Testis (tissue), 3 donors: ENCODE results near the gene DMD. TPM values are rescaled to one million over a fixed set of nuclear protein-coding genes. Genes with fewer than 3 reads are reported as not detected.

Experiments used
- DNase-seq: peaks from one replicate; pipeline ENCODE4 v3.0.0-alpha.2; 2019
- H3K27ac ChIP-seq, 2 donors: fragments of 200-600 bp; sonication (generic); one replicate each; pipeline ENCODE4 v1.5.1; 2019
- H3K27me3 ChIP-seq: fragments of 200-600 bp; sonication (generic); one replicate; pipeline ENCODE4 v1.5.1; 2019
- H3K36me3 ChIP-seq: fragments of 200-600 bp; sonication (generic); one replicate; pipeline ENCODE4 v1.5.1; 2017; ENCODE audit warnings: low read depth; ENCODE audit errors: missing control alignments
- H3K4me1 ChIP-seq: fragments of 200-600 bp; sonication (generic); one replicate; pipeline ENCODE4 v1.5.1; 2019
- H3K4me3 ChIP-seq, 2 donors: fragments of 200-600 bp; sonication (generic); one replicate each; pipeline ENCODE4 v1.5.1; 2017 to 2019
- H3K9me3 ChIP-seq: fragments of 200-600 bp; sonication (generic); one replicate; pipeline ENCODE4 v1.5.1; 2017
- CTCF ChIP-seq, 3 experiments: fragments of 450-650 bp in 2 of 3; fragments of 200-600 bp in 1 of 3; sonication (generic) in 1 of 3; IDR thresholded peaks; one replicate each; pipeline ENCODE4 v1.5.1; 2016 to 2019; ENCODE audit warnings: antibody characterized with exemption in 3 of 3, mild to moderate bottlenecking in 2 of 3, moderate library complexity in 1 of 3
- POLR2A ChIP-seq: fragments of 450-650 bp; IDR thresholded peaks from one replicate; pipeline ENCODE4 v1.6.1; 2017; ENCODE audit warnings: antibody characterized with exemption, mild to moderate bottlenecking, moderate library complexity
- WGBS, 2 donors: methylation state at CpG; one replicate each; pipeline ENCODE4 v1.1.5; 2018; 5-methylcytosine and 5-hydroxymethylcytosine counted together
- intact Hi-C: fragments of 100-400 bp; cut with DNase I; formaldehyde crosslinking; loops from one replicate; pipeline ENCODE4 v1.15.1; 2023; ENCODE audit warnings: low total_unique reads
- polyA plus RNA-seq: library from polyadenylated mRNA; stranded (reverse); fragments of 350-450 nt; fragmentation: Illumina TruSeq; extraction: RNeasy Lipid Tissue Mini Kit (QIAGEN cat#74804); gene quantifications from one replicate; pipeline ENCODE4 v1.2.3, GENCODE V29; 2014; ENCODE audit warnings: low read depth, low replicate concordance; ENCODE audit not compliant: insufficient read depth
- total RNA-seq, 2 donors: library from RNA; depleted of rRNA; stranded (reverse); fragments of >200 nt; gene quantifications; one replicate each; pipeline ENCODE4 v1.2.3, GENCODE V29; 2016

DMD gene
- total and polyA plus RNA-seq, 3 donors from 2014 or later, result 11.3 to 34.1 (median 24.2) TPM

GRCh38 chrX:32804034-32804433 is 407.3 kb downstream of the DMD start:
- TF ChIP-seq CTCF (IDR thresholded peaks at IDR 0.05) (no peak), POLR2A (no peak)
- no peak for DNase-seq
- Histone ChIP-seq H3K27ac (no peak overlapping the region), H3K9me3 (no peaks in the 10 kb centered on the region), H3K27me3 (no peaks in the 10 kb centered on the region), H3K4me3 (no peak overlapping the region), H3K36me3 (no peaks in the 10 kb centered on the region), H3K4me1 (no peaks in the 10 kb centered on the region)
- intact Hi-C loops, result no loop called here
- 83% methylated on average over 9 of the region's 10 CpGs; no CpG with 5 or more reads in 1 of the 2 donors for WGBS, 2 donors

DNA sequence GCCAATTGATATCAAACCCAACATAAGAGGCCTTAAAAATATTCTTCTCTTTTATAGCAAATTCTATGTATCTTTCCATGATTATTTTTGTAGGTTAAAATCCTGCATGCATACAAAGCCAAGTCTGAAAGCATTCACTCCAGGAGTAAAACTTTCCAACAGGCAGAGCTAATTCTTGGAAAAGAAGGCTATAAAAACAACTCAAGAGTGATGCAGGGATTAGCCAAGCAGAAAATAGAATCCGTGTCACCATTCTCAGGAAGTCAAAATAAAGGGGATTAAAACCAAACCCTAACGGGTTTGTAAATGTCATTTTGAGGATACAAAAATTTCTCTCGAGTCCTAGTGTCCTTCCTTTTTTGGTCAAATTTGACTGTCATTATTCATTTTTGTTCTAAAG is 412.4 kb downstream of the DMD start:
- intact Hi-C loops, result no loop called here
- WGBS, 2 donors, result 60 to 74% methylated on average over 3 of the region's 3 CpGs
- no peak overlapping the region for H3K4me3 ChIP-seq
- no peaks in the 10 kb centered on the region for H3K4me1 ChIP-seq
- H3K36me3 ChIP-seq, result no peaks in the 10 kb centered on the region
- DNase-seq, result no peak
- TF ChIP-seq CTCF (IDR thresholded peaks at IDR 0.05) (no peak), POLR2A (no peak)
- H3K27ac ChIP-seq, result no peak overlapping the region
- H3K9me3 ChIP-seq, result no peaks in the 10 kb centered on the region
- no peaks in the 10 kb centered on the region for H3K27me3 ChIP-seq

DNA sequence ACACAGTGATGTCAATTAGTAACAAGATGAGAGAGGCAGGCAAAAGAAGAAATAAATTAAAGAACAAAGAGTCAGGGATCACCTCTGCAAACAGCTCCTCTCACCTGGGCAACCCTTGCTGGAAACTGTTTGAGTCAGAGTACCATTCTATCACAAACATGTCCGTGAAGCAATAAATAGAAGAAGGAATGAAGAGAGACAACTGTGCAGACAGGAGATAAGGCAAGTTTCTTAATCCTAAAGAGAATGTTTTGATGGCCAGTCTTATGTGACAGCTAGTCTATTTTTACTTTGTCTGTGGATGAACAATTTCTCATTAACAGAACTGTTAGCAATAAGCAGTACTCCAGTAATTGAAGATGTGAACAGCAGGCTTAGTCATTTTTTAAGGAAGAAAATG is 422.4 kb downstream of the DMD start:
- H3K4me1 ChIP-seq, result no peaks in the 10 kb centered on the region
- H3K36me3 ChIP-seq, result no peaks in the 10 kb centered on the region
- WGBS, 2 donors, result 50 to 77% methylated on average over 1 of the region's 1 CpG
- H3K4me3 ChIP-seq, result no peak overlapping the region
- intact Hi-C loops, result no loop called here
- no peaks in the 10 kb centered on the region for H3K27me3 ChIP-seq
- H3K9me3 ChIP-seq, result no peaks in the 10 kb centered on the region
- no peak overlapping the region for H3K27ac ChIP-seq
- TF ChIP-seq POLR2A, result no peak
- DNase-seq, result no peak

- 87 to 100% methylated on average over 4 of the region's 4 CpGs for WGBS, 2 donors
- no peak for DNase-seq
- no peaks in the 10 kb centered on the region for H3K4me1 ChIP-seq
- intact Hi-C loops, result no loop called here
- no peak for TF ChIP-seq CTCF (IDR thresholded peaks at IDR 0.05)
- no peak for TF ChIP-seq POLR2A
- no peak overlapping the region for H3K27ac ChIP-seq
- H3K27me3 ChIP-seq, result no peaks in the 10 kb centered on the region
- no peaks in the 10 kb centered on the region for H3K36me3 ChIP-seq
- H3K9me3 ChIP-seq, result no peaks in the 10 kb centered on the region
- H3K4me3 ChIP-seq, result no peak overlapping the region
Measured at GRCh38 chrX:32780109-32780508, 431.2 kb downstream of the DMD start.

- DNase-seq, result no peak
- WGBS, 2 donors, result 82 to 87% methylated on average over 4 of the region's 4 CpGs
- Histone ChIP-seq H3K27me3 (no peaks in the 10 kb centered on the region), H3K4me3 (no peak overlapping the region), H3K9me3 (no peaks in the 10 kb centered on the region), H3K36me3 (no peaks in the 10 kb centered on the region), H3K4me1 (no peaks in the 10 kb centered on the region), H3K27ac (no peak overlapping the region)
- TF ChIP-seq POLR2A (no peak), CTCF (IDR thresholded peaks at IDR 0.05) (no peak)
- intact Hi-C loops, result no loop called here
Measured at GRCh38 chrX:32778965-32779364, 432.4 kb downstream of the DMD start.
